ENCODE results near the gene CRLF2.
"Not testable (repeated sequence)": the region's sequence is repeated elsewhere in the genome, so short reads cannot be mapped to it uniquely, and the experiment has no call there.

The CRLF2 gene

GRCh38 chrX:1190596-1191145, 21.8 kb downstream of the CRLF2 start:
- no peak overlapping the region for H3K9ac ChIP-seq (ENCODE audit: low read length)
- H3K27me3 ChIP-seq (ENCODE audit: insufficient read depth, low read length), result no peaks in the 10 kb centered on the region
- H3K27ac ChIP-seq (ENCODE audit: low read depth, low read length, poor library complexity, severe bottlenecking), result no peak overlapping the region
- TF ChIP-seq EZH2 (IDR thresholded peaks at IDR 0.05; ENCODE audit: borderline replicate concordance, low read length) (no peak), CTCF (IDR thresholded peaks at IDR 0.05; ENCODE audit: low read length) (no peak)
- H2AFZ ChIP-seq (ENCODE audit: low read length), result no peak overlapping the region
- H4K20me1 ChIP-seq (ENCODE audit: insufficient read depth, low read length), result no peaks in the 10 kb centered on the region
- no peaks in the 10 kb centered on the region for H3K9me3 ChIP-seq (ENCODE audit: low read length)
- no peaks in the 10 kb centered on the region for H3K9me2 ChIP-seq (ENCODE audit: low read depth, low read length)
- H3K36me3 ChIP-seq (ENCODE audit: insufficient read depth, low read length), result no peaks in the 10 kb centered on the region
- H3F3A ChIP-seq (ENCODE audit: insufficient read depth, low read length), result no peaks in the 10 kb centered on the region
- no peaks in the 10 kb centered on the region for H3K4me1 ChIP-seq (ENCODE audit: insufficient read depth, low read length, severe bottlenecking)
- no peak overlapping the region for H3K4me3 ChIP-seq (ENCODE audit: low read depth, low read length, poor library complexity, severe bottlenecking)
- H3K79me2 ChIP-seq (ENCODE audit: insufficient read depth, low read length), result no peaks in the 10 kb centered on the region
- H3K4me2 ChIP-seq (ENCODE audit: low read length), result no peak overlapping the region

GRCh38 chrX:1185561-1185960, 26.9 kb downstream of the CRLF2 start:
- H3K9me3 ChIP-seq (ENCODE audit: low read length), result no peaks in the 10 kb centered on the region
- no peaks in the 10 kb centered on the region for H3K27me3 ChIP-seq (ENCODE audit: insufficient read depth, low read length)
- no peaks in the 10 kb centered on the region for H3K4me1 ChIP-seq (ENCODE audit: insufficient read depth, low read length, severe bottlenecking)
- no peak overlapping the region for H2AFZ ChIP-seq (ENCODE audit: low read length)
- H3K27ac ChIP-seq (ENCODE audit: low read depth, low read length, poor library complexity, severe bottlenecking), result no peak overlapping the region
- no peak overlapping the region for H3K4me2 ChIP-seq (ENCODE audit: low read length)
- H3K4me3 ChIP-seq (ENCODE audit: low read depth, low read length, poor library complexity, severe bottlenecking), result no peak overlapping the region
- H4K20me1 ChIP-seq (ENCODE audit: insufficient read depth, low read length), result no peaks in the 10 kb centered on the region
- H3F3A ChIP-seq (ENCODE audit: insufficient read depth, low read length), result no peaks in the 10 kb centered on the region
- no peak overlapping the region for H3K9ac ChIP-seq (ENCODE audit: low read length)
- no peaks in the 10 kb centered on the region for H3K9me2 ChIP-seq (ENCODE audit: low read depth, low read length)
- H3K36me3 ChIP-seq (ENCODE audit: insufficient read depth, low read length), result no peaks in the 10 kb centered on the region
- no peak for TF ChIP-seq EZH2 (IDR thresholded peaks at IDR 0.05; ENCODE audit: borderline replicate concordance, low read length)
- no peak for TF ChIP-seq CTCF (IDR thresholded peaks at IDR 0.05; ENCODE audit: low read length)
- no peaks in the 10 kb centered on the region for H3K79me2 ChIP-seq (ENCODE audit: insufficient read depth, low read length)

- no peaks in the 10 kb centered on the region for H3F3A ChIP-seq (ENCODE audit: insufficient read depth, low read length)
- H2AFZ ChIP-seq (ENCODE audit: low read length), result no peak overlapping the region
- H3K79me2 ChIP-seq (ENCODE audit: insufficient read depth, low read length), result no peaks in the 10 kb centered on the region
- no peak overlapping the region for H3K4me3 ChIP-seq (ENCODE audit: low read depth, low read length, poor library complexity, severe bottlenecking)
- H3K9ac ChIP-seq (ENCODE audit: low read length), result no peak overlapping the region
- H3K27me3 ChIP-seq (ENCODE audit: insufficient read depth, low read length), result no peaks in the 10 kb centered on the region
- H3K4me2 ChIP-seq (ENCODE audit: low read length), result no peak overlapping the region
- TF ChIP-seq CTCF (IDR thresholded peaks at IDR 0.05; ENCODE audit: low read length), result no peak
- TF ChIP-seq EZH2 (IDR thresholded peaks at IDR 0.05; ENCODE audit: borderline replicate concordance, low read length), result no peak
- H3K9me2 ChIP-seq (ENCODE audit: low read depth, low read length), result no peaks in the 10 kb centered on the region
- H3K36me3 ChIP-seq (ENCODE audit: insufficient read depth, low read length), result no peaks in the 10 kb centered on the region
- no peak overlapping the region for H3K27ac ChIP-seq (ENCODE audit: low read depth, low read length, poor library complexity, severe bottlenecking)
- H4K20me1 ChIP-seq (ENCODE audit: insufficient read depth, low read length), result no peaks in the 10 kb centered on the region
- H3K4me1 ChIP-seq (ENCODE audit: insufficient read depth, low read length, severe bottlenecking), result no peaks in the 10 kb centered on the region
- no peaks in the 10 kb centered on the region for H3K9me3 ChIP-seq (ENCODE audit: low read length)
Observed at GRCh38 chrX:1182211-1182610, 30.2 kb downstream of the CRLF2 start.

GRCh38 chrX:1181661-1182060, 30.8 kb downstream of the CRLF2 start:
- H3K9me3 ChIP-seq (ENCODE audit: low read length); H3K4me1 ChIP-seq (ENCODE audit: insufficient read depth, low read length, severe bottlenecking); H2AFZ ChIP-seq (ENCODE audit: low read length); H3F3A ChIP-seq (ENCODE audit: insufficient read depth, low read length); H3K4me3 ChIP-seq (ENCODE audit: low read depth, low read length, poor library complexity, severe bottlenecking); H3K27ac ChIP-seq (ENCODE audit: low read depth, low read length, poor library complexity, severe bottlenecking); H3K27me3 ChIP-seq (ENCODE audit: insufficient read depth, low read length); H3K9me2 ChIP-seq (ENCODE audit: low read depth, low read length); H3K9ac ChIP-seq (ENCODE audit: low read length); H3K79me2 ChIP-seq (ENCODE audit: insufficient read depth, low read length); H3K4me2 ChIP-seq (ENCODE audit: low read length); H3K36me3 ChIP-seq (ENCODE audit: insufficient read depth, low read length); H4K20me1 ChIP-seq (ENCODE audit: insufficient read depth, low read length): not testable (repeated sequence)

Measured in OCI-LY1 (cell line).